Stimulated activated CD4-positive, alpha-beta T cell treated with anti-CD3 and anti-CD28 coated beads, Interleukin-1b, Interleukin-23, amount 100 ng/mL, for 1 hour (primary cell): ENCODE results near the gene HEPHL1.
"Not testable (repeated sequence)": the region's sequence is repeated elsewhere in the genome, so short reads cannot be mapped to it uniquely, and the experiment has no call there.

ENCODE experiments used
- DNase-seq, 2 donors: peaks; one replicate each; pipeline ENCODE4 v3.0.0-alpha.2; 2020; ENCODE audit warnings: low read depth in 2 of 2

The HEPHL1 gene

GRCh38 chr11:94020777-94021481 lies at the start of gene HEPHL1:
Gene HEPHL1 (plus strand): TSS chr11:94021354. CDS start chr11:94021369, 15 bp downstream.
- DNase-seq, result no peak

- DNase-seq, result no peak
Observed at GRCh38 chr11:93972790-93973189, 48.4 kb upstream of the HEPHL1 start.

GRCh38 chr11:93973322-93974051 lies 47.7 kb upstream of the HEPHL1 start:
- DNase-seq, result not testable (repeated sequence)

GRCh38 chr11:93974759-93975158 lies 46.4 kb upstream of the HEPHL1 start:
- no peak for DNase-seq

GRCh38 chr11:93976577-93977254 lies 44.4 kb upstream of the HEPHL1 start:
- not testable (repeated sequence) for DNase-seq

- DNase-seq, result no peak
Observed at GRCh38 chr11:93983542-93984195, 37.5 kb upstream of the HEPHL1 start.

- no peak for DNase-seq
Observed at GRCh38 chr11:93984196-93984567, 37.0 kb upstream of the HEPHL1 start.

GRCh38 chr11:93984936-93985335 lies 36.2 kb upstream of the HEPHL1 start:
- DNase-seq, result no peak

- DNase-seq, result no peak
Observed at GRCh38 chr11:93986716-93987115, 34.4 kb upstream of the HEPHL1 start.

- no peak for DNase-seq
Observed at GRCh38 chr11:93988455-93988854, 32.7 kb upstream of the HEPHL1 start.

GRCh38 chr11:93988912-93989311 lies 32.2 kb upstream of the HEPHL1 start:
- DNase-seq, result no peak

GRCh38 chr11:93993747-93994146 lies 27.4 kb upstream of the HEPHL1 start:
- DNase-seq, result no peak

GRCh38 chr11:93997741-93998140 lies 23.4 kb upstream of the HEPHL1 start:
- DNase-seq, result no peak

- DNase-seq, result no peak
Observed at GRCh38 chr11:94000659-94001058, 20.5 kb upstream of the HEPHL1 start.

GRCh38 chr11:94002226-94002625 lies 18.9 kb upstream of the HEPHL1 start:
- no peak for DNase-seq

- no peak for DNase-seq
Observed at GRCh38 chr11:94007426-94007825, 13.7 kb upstream of the HEPHL1 start.

GRCh38 chr11:94007906-94008305 lies 13.2 kb upstream of the HEPHL1 start:
- no peak for DNase-seq

- DNase-seq, result no peak
Observed at GRCh38 chr11:94010136-94010535, 11.0 kb upstream of the HEPHL1 start.

GRCh38 chr11:94011478-94011877 lies 9.7 kb upstream of the HEPHL1 start:
- no peak for DNase-seq

GRCh38 chr11:94017446-94017845 lies 3.7 kb upstream of the HEPHL1 start:
- no peak for DNase-seq

- DNase-seq, result no peak
Observed at GRCh38 chr11:94018721-94019120, 2.4 kb upstream of the HEPHL1 start.

GRCh38 chr11:94023856-94024255 lies 2.7 kb downstream of the HEPHL1 start:
- no peak for DNase-seq
